ENCODE data around the gene HYAL2.
A peak's percentile ranks its signal among the peaks of the same experiment; 100 is the strongest.

HYAL2 gene

DNA sequence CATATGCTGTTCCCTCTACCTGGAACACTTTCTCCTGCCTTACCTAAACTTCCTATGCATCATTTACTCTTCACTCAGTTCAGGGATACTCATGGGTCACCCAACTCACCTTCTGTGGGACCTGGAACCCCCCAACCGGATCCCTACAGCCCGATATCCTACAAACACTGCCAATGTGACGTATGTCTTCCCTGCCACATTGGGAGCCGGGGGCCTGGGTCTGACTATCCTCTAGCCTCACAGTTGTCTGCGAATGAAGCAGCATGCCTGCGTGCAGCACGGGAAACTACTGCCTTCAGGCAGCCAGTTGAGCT, 27.6 kb upstream of the HYAL2 start:
- DNase-seq, result no peak

DNA sequence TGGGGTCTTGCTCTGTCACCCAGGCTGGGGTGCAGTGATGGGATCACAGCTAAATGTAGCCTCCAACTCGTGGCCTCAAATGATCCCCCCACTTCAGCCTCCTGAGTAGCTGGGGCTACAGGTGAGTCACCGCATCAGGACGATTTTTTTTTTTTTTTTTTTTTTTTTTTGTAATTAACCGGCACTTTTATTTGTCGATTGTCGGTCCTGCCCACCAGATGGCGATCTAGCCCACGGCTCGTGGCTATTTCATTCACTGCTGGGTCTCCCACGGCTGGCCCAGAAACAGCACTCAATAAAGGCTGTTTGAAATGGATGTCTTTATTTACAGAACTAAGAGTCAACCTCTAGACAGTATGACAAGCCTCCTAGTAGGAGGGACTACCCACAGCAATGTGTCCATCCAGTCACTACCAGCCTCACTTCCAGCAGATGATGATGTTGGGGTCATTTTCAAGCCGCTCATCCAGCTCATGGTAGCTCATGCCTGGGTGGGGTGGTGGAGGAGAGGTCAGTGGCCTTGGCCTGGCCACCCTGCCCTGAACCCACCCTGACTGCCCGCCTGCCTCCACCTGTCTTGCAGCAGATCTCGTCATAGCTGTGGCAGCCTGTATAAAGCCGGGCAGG, 24.8 kb upstream of the HYAL2 start:
- DNase-seq, result peak; percentile 66

DNA sequence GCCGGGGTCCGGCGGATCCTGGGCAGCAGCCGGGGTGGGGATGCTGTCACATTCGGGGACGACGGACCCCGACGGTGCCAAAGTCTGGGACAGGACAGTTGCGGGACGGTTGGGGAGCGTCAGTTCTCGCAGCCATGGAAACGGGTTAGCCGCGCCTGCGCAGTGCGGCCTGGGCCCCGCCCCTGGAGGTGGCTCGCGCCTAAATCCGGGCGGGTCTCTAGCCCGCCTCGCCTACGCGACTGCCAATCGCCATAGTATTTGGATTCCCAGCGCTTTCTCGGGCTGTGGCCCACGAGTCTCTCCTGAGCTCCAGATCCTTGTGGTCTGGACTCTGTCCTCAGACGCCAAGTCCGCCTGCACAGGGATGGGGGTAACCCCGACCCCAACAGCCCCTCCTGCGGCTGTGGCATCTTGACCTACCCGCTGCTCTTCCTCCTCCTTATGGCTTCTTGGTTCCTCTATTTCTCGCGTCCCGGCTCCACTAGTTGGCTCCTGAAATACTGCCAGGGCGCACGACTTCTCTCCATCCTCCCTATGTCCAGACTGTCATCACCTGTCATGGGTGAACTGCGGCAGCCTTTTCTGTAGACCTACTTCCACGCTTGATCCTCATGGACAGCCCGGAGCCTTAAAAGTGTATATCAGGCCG, 23.2 kb upstream of the HYAL2 start, which contains the start of gene ZMYND10:
Gene ZMYND10, minus strand, starts transcription at position 147 of the 649 bp plus-strand sequence. CDS start 153 bp downstream, outside the sequence.
- peak; percentile 65 for DNase-seq

DNA sequence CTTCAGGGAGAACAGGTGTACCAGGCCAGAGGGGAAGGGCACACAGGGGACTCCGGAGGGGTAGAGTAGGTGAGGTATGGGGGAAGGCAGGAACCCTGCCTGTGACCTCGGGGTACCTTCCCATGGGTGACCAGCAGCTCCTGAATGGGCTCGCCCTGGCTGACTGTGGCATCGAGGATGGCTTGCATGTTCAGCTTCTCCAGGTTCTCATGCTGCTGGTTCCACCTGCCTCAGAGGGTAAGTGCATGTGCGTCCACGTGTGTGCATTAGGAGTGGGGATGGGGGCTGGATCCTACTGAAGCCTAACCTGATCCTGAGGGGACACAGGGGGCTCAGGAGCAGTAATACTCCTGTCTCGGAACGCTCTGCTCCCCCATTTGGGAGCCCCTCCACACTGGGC, 22.5 kb upstream of the HYAL2 start:
- DNase-seq, result no peak

DNA sequence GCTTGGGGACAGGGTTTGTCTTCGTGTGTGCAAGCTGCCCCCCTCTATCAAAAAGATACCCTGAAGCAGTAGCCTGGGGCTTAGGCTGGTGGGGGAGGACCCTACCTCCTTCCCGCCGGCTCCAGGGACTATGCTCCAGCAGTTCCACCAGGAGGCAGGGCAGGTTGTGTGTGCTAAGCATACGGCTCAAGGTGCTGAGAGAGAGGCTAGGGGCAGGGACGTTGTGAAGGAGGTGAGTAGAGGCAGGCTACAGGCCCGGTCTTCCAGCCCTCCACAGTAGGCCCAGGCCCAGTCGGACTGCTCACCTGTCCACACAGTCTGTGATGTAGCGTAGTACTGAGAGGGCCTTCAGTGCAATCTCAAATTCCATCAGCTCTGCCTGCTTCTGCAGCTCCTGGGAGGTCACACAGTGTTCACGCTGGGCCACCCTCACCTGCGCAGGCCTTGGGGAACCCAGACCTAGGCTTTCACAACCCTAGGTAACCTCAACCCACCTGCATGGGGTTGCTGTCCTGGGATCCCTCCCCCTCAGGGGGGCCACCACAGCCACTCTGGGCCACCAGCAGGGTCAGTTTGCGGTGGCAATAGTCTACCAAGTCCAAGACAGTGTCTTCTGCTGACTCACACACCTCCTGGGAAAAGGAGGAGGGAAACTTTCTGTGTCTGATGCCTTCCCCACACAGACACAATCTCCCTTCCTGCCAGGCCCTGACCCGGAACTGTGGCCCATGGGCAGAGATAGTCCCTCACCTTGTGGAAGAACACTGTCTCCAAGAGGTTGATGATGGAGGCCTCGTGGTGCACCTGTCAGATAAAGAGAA, 20.5 kb upstream of the HYAL2 start:
- no peak for DNase-seq

DNA sequence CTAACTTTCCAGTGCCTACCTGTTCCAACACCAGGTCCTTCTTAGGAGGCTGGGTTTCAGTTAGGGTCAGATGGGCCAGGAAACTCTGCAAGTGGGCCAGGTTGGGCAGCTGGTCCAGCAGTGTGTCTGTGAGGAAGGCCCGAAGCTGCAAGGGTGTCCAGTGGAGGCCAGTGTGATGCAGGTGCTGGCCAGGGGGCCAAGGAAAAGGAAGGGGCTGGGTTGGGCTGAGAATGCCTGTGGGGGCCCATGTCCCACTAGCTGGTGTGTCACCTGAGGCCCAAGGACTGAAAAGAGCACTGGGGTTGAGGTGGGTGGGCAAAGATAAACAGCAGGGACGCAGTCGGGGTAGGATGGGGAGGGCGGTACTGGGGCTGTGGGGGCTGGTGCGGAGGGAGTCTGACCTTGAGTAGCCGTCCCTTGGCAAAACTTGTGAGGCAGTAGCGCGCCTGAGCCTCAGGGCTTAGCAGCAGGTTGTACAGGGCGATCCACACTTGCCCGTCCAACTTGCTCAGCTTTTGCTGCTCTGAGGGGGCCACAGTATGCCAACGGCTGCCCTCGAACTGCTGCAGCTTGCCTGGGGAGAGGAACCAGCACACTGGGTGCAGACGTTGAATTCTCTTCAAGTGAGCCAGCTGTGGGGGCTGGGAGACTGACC, 19.6 kb upstream of the HYAL2 start:
- DNase-seq, result no peak

DNA sequence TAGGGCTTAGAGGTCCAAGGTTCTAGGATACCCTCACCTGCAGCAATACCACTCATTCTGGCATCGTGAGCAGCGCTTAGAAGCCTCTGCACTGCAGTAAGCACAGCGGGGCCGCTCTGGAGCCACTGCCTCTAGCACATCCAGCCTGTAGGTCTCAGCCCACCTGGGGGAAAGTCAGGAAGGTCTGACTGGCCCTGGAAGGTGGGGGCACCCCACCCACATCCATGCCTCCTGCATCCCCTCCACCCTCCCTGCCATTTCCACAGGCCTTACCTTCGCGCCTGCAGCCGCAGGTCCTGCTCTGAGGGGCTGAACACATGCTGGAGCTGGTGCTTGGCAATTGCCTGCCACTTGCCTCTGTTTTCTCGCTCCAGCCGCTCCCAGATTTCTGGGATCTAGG, 19.0 kb upstream of the HYAL2 start:
- no peak for DNase-seq

DNA sequence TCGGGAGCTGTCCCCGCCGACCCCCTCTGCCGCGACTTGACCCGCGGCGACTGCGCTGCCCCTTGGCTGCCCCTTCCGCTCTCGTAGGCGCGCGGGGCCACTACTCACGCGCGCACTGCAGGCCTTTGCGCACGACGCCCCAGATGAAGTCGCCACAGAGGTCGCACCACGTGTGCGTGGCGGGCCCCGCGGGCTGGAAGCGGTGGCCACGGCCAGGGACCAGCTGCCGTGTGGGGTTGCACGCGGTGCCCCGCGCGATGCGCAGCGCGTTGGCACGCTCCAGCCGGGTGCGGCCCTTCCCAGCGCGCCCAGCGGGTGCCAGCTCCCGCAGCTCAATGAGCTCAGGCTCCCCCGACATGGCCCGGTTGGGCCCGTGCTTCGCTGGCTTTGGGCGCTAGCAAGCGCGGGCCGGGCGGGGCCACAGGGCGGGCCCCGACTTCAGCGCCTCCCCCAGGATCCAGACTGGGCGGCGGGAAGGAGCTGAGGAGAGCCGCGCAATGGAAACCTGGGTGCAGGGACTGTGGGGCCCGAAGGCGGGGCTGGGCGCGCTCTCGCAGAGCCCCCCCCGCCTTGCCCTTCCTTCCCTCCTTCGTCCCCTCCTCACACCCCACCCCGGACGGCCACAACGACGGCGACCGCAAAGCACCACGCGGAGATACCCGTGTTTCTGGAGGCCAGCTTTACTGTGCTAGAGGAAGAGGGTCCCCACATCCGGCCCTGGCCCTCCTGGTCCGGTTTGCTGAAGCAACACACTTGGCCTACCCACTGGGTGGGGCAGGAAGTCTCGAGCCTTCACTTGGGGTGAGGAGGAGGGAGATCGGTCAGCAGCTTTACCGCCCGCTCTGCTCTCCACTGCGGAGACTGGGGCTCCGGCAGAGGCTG, 18.1 kb upstream of the HYAL2 start, which contains the start of gene RASSF1:
Gene RASSF1, minus strand, starts transcription at position 389 of the 882 bp plus-strand sequence. Its CDS starts 31 bp downstream, at position 358.
- DNase-seq, result peak; percentile 46

DNA sequence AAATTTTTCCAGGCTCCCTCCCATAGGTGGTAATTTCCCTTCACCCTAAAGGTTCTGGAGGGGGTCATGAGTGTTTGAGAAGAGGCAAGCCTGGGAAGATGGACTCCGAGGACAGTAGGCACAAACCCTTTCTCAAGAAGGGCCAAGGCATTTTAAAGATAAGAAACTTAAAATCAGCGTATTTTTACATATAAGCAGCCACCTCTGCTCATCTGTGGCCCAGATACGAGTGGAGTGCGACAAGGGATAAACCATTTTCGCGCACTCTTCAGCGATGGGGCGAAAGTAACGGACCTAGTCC, 17.6 kb upstream of the HYAL2 start:
- no peak for DNase-seq

DNA sequence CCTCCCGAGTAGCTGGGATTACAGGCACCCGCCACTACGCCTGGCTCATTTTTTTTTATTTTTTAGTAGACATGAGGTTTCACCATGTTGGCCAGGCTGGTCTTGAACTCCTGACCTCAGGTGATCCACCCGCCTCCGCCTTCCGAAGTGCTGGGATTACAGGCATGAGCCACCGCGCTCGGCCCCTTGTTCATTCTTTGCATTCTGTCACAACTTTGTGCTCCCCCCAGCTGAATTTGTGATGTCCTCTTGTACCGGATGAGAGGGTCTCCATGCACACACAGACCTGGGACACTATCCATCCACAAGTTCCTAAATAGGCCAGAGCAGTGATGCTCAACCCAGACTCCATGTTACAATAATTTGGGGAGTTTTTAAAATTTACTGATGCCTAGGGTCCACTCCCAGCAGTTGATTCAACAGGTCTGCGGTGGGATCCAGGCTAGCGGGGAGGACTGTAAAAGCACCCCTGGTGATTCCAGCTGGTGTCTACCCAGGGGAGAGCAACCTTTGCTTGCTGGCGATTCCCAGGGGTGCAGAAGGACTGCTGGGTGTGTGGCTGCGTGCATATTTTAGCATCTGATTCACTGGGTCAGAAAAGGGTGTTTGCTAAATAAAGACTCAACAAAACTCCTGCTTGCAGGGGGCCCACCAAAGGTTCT, 17.1 kb upstream of the HYAL2 start:
- no peak for DNase-seq

DNA sequence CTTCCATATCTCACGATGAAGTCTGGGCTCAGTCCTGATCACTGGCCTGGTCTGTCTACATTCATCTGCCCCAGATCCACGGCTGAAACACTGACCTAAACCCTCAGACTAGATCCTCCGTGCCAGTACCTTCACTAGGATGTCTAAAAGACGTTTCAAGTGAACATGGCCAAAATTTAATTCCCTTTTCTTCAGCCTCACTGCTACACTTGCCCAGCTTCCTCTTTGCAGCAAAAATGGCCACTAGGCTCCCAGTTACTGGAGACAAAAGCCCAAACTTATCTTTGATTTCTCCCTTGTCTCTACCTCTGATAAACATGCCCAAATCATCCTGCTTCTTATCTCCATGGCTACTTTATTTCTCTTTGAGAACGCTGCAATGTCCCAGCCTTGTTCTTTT, 16.4 kb upstream of the HYAL2 start:
- DNase-seq, result no peak

DNA sequence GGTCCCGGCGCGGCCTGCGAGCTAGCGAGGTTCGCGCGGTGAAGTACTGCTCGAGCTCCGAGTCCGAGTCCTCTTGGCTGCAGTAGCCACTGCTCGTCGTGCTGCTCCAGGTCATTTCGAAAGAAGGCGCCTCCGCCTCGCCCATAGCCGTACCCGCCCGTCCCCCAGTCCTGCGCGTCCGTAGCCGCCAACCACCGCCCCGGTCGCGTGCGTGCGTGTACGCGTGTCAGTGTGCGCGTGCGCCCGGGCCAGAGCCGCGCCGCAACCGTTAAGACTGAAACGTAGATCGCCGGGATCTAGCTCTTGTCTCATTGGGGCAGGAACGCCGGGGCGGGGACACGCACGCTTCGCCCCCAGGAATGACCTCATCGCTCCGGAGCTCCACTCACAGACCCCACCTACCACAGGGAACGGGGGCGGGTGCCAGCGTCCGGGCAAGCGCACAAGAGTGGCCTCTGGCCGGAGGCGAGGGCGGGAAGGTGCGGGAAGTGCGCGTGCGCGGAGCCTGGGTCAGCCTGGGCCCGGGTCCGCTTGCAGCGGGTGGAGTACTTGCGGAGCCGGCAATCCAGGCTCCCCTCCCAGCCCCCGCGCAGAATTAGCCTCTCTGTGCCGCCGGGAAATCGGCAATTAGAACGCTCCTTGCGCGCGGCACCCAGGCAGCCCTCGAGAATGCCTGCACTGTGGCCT, 14.8 kb upstream of the HYAL2 start:
- DNase-seq, result peak; percentile 87

DNA sequence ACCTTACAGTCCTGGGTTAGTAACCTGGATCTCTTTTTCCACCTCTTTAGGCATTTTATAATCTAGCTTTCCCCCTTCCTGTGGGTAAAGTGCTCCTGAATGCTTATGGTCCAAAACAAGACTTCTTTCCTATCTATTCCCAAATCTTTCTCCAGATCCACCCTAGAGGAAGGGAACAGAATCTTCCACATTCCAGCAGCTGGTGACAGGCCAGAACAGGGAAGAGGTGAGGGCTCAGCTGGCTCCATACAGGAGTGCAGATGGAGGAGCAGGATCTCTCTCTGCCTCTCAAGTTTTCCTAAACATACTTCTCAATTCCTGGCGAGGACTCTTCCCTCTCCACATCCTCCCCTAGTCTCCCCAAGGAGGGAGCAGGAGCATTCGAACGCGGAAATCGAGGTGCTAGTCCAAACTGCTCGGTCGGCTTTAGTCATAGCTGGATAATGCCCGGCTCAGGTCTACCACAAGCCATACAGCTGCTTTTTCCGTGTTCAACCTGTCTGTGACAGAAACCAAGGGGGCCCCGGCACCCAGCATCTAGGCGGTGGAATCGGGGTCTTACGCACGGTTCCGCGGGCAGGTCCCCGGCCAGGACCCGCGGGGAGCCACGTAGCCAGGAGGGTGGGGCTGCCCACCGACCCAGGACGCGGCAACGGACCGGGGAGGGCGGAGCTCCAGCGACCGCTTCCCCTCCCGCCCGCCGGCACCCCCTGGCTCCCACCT, 14.1 kb upstream of the HYAL2 start:
- peak; percentile 32 for DNase-seq

DNA sequence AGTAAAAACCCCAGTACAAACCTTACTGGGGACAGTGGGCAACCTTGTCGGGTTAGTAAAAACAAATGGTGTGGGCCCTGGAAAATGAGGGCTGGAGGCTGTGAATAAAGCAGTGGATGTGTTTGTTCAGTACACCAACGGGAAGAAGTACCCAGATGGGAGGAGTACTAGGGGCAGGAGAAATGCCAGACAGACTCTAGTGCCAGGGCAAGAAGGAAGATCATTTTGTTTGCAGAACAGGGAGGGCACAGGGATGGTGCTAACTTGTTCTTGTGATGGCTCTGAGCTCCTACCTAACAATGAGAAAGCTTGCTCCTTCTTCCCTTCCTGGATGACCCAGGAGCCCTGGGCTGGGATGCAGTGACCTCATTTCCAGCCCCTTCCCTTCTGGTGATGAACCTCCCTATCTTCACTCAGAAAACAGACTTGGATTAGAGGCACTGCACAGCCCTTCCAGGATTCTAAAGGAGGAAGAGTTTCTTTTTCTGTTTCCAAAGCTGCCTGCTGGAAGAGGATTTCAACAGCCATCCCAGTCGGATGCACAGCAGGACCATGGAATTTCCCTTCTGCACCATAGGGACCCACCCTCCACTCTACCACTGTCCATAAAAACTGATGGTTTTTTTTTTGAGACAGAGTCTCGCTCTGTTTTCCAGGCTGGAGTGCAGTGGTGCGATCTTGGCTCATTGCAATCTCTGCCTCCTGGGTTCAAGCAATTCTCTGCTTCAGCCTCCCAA, 12.0 kb upstream of the HYAL2 start:
- DNase-seq, result no peak

DNA sequence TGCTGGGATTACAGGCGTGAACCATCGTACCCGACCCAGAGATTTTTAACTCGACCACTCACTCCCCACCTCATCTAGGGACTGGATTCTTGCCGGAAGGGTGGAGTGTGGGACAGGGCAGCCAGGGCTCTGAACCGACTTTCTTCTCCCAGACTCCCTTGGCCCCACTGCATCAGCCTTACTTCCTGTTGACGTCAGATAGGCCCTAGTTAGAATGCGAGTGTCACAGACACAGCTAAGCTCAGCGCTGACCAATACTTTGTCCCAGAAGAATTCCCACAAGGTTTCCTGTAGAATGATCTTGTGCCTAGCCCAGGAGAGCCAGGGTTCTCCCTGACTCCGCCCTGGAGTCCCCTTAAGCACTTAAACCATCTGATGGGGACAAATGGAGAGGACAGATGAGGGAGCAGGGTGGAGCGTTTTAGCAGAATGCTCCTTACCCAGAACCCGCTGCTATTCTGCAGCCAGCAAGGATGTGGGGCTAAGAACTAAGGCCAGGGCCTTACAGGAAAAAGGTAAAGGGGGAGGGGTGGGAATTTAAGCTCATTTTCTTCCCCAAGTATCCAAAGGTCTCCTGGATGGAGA, 11.3 kb upstream of the HYAL2 start:
- DNase-seq, result no peak

DNA sequence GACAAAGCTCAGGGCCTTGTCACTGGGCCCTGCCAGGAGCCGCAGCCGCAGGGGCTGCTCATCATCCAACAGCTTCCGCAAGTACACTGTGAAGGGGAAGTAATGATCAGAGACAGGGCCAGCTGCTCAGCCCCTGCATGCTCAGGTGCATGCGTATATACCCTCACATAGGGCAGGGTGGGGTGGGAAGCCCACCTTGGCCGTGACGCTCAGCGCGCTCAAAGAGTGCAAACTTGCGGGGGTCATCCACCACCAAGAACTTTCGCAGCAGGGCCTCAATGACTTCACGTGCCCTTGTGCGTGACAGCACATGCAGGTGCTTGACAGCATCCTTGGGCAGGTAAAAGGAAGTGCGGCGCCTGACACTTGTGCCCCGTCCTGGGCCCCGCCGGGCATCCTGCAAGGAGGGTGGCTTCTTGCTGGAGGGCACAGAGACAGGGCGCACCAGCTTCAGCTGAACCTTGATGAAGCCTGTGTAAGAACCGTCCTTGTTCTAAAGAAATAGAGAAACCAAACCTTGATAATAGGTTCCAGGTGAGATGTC, 8.9 kb upstream of the HYAL2 start:
- DNase-seq, result no peak

DNA sequence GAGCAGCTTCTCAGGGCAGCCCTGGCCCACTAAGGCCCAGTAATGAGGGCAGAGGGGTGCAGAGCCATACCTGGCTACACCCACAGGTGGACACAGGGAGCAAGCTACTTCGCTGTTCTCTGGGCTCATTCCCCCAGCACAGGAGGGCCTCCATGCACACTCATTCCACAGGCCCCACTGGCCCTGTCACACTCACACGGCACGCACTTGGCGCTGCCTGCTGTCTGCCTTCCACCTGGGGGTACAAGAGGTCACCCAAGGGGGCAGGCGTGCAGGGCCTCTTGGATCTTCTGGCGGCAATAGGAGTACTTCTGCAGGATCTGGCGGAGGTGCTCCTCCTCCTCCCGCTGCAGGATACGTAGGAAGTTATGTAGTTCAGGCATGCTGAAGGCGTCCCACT, 7.8 kb upstream of the HYAL2 start:
- no peak for DNase-seq

DNA sequence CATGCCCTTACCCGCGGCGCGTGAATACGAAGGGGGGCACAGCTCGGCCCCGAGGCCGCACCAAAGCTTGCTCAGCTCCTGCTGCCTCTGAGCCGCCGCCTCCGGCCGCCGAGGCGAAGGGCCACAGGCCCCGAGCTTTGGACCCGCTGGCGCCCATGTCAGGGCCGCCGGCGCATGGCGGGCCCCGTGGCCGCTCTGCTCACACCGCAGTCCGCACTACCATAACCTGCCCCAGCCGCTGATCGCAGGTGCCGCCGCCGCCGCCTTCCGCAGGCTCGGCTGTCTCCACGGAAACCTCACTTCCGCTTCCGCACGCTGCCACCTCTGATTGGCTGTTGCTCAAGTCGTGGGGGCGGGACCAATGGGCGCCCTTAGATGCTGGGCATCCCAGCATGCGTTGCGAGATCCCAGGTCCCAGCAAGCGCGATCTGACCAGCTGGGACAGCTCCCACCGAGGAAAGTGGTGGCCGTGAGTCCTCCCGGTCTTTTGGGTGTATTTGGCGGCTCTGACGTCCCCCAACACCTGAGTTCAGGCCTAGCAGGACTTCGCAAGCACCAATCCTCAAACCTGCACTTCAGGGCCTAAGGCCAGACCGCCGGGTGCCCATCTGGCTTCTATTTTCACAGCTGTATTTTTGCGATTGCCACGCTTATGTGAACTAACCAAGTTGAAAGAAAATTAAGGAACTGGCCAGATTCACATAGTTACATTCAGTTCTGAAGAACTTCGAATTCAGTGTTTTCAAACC, 5.6 kb upstream of the HYAL2 start, which contains the start of gene TUSC2:
Gene TUSC2, minus strand, starts transcription at position 281 of the 749 bp plus-strand sequence. Its CDS starts 124 bp downstream, at position 157.
- DNase-seq, result peak; percentile 93
